ENCODE data around the gene CTNND2.

- no peak for TF ChIP-seq CTCF (IDR thresholded peaks at IDR 0.05)
- no peak for TF ChIP-seq POLR2A (IDR thresholded peaks at IDR 0.05)
These were observed 839.3 kb downstream of the CTNND2 start for GRCh38 chr5:11064763-11065450.

All from thyroid gland (tissue), 4 donors.